ENCODE measurements around the gene PPP2R2C.

DNA sequence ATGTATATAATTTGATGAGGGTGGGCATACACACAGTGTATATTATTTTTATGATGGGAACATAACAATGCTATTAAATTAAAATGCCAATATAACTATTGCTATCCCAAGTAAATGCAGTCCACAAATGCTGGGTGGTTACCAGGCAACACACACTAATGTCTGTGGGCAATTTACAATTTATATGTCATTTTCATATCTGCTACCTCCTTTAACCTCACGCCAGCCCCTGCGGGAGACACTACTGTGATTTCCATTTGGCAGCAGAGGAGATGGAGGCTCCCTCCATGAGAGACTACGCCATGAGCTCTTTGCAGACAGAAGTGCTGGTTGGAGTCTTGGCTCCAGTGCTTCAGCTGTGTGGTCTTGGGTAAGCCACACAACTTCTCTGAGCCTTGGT is 87.9 kb downstream of the PPP2R2C start:
- TF ChIP-seq, protein P1, sequence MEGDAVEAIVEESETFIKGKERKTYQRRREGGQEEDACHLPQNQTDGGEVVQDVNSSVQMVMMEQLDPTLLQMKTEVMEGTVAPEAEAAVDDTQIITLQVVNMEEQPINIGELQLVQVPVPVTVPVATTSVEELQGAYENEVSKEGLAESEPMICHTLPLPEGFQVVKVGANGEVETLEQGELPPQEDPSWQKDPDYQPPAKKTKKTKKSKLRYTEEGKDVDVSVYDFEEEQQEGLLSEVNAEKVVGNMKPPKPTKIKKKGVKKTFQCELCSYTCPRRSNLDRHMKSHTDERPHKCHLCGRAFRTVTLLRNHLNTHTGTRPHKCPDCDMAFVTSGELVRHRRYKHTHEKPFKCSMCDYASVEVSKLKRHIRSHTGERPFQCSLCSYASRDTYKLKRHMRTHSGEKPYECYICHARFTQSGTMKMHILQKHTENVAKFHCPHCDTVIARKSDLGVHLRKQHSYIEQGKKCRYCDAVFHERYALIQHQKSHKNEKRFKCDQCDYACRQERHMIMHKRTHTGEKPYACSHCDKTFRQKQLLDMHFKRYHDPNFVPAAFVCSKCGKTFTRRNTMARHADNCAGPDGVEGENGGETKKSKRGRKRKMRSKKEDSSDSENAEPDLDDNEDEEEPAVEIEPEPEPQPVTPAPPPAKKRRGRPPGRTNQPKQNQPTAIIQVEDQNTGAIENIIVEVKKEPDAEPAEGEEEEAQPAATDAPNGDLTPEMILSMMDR (IDR thresholded peaks at IDR 0.05; ENCODE audit: low read depth, low read length) = no peak
- TF ChIP-seq POLR2A (IDR thresholded peaks at IDR 0.05; ENCODE audit: extremely low read depth, insufficient read length) = no peak
- TF ChIP-seq, protein P2, sequence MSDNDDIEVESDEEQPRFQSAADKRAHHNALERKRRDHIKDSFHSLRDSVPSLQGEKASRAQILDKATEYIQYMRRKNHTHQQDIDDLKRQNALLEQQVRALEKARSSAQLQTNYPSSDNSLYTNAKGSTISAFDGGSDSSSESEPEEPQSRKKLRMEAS (IDR thresholded peaks at IDR 0.05; ENCODE audit: low read depth, low read length) = no peak

All from NB4 (cell line).